Bone marrow (tissue), 2 donors: ENCODE measurements around the gene NAALAD2.
"Not testable (repeated sequence)": the region's sequence is repeated elsewhere in the genome, so short reads cannot be mapped to it uniquely, and the experiment has no call there.

Experiments
- DNase-seq, 2 donors: peaks; one replicate each; lab custom pipeline; 2025; lab: John Stamatoyannopoulos, UW

The NAALAD2 gene

GRCh38 chr11:90192869-90193582, 58.6 kb downstream of the NAALAD2 start:
- DNase-seq, result no peak

- DNase-seq, result no peak
These were observed 62.9 kb downstream of the NAALAD2 start for GRCh38 chr11:90197377-90197776.

GRCh38 chr11:90202342-90202741, 67.9 kb downstream of the NAALAD2 start:
- no peak for DNase-seq

GRCh38 chr11:90204407-90204806, 69.9 kb downstream of the NAALAD2 start:
- DNase-seq, result no peak

- peak in 1 of 2 donors; percentile 48 for DNase-seq
These were observed 70.6 kb downstream of the NAALAD2 start for GRCh38 chr11:90204832-90205646.

GRCh38 chr11:90207992-90208391, 73.5 kb downstream of the NAALAD2 start:
- DNase-seq, result not testable (repeated sequence)

- no peak for DNase-seq
These were observed 74.4 kb downstream of the NAALAD2 start for GRCh38 chr11:90208857-90209256.

- DNase-seq, result no peak
These were observed 78.9 kb downstream of the NAALAD2 start for GRCh38 chr11:90213322-90213721.

GRCh38 chr11:90216611-90217010, 82.1 kb downstream of the NAALAD2 start:
- DNase-seq, result no peak

- DNase-seq, result no peak
These were observed 84.1 kb downstream of the NAALAD2 start for GRCh38 chr11:90218606-90219005.

- no peak for DNase-seq
These were observed 85.0 kb downstream of the NAALAD2 start for GRCh38 chr11:90219438-90219837.

GRCh38 chr11:90220391-90220790, 85.9 kb downstream of the NAALAD2 start:
- no peak for DNase-seq

GRCh38 chr11:90221803-90222458, 87.5 kb downstream of the NAALAD2 start:
- no peak for DNase-seq

- peak; percentile 84 to 92 for DNase-seq
These were observed 88.2 kb downstream of the NAALAD2 start, which contains the start of gene CHORDC1 for GRCh38 chr11:90222459-90223247. Gene CHORDC1, minus strand, starts transcription at chr11:90223049. Its CDS starts 95 bp downstream, at chr11:90222954.

- no peak for DNase-seq
These were observed 88.8 kb downstream of the NAALAD2 start for GRCh38 chr11:90223248-90223585.

- no peak for DNase-seq
These were observed 93.6 kb downstream of the NAALAD2 start for GRCh38 chr11:90228056-90228455.

- DNase-seq, result no peak
These were observed 95.3 kb downstream of the NAALAD2 start for GRCh38 chr11:90229791-90230190.

GRCh38 chr11:90234977-90235376, 100.5 kb downstream of the NAALAD2 start:
- DNase-seq, result no peak

GRCh38 chr11:90235526-90235925, 101.1 kb downstream of the NAALAD2 start:
- DNase-seq, result no peak

- DNase-seq, result no peak
These were observed 102.5 kb downstream of the NAALAD2 start for GRCh38 chr11:90237004-90237403.

- DNase-seq, result not testable (repeated sequence)
These were observed 105.6 kb downstream of the NAALAD2 start for GRCh38 chr11:90239967-90240636.
